ENCODE results near the gene ACER3.
"Not testable (repeated sequence)": the region's sequence is repeated elsewhere in the genome, so short reads cannot be mapped to it uniquely, and the experiment has no call there.

ACER3 gene

DNA sequence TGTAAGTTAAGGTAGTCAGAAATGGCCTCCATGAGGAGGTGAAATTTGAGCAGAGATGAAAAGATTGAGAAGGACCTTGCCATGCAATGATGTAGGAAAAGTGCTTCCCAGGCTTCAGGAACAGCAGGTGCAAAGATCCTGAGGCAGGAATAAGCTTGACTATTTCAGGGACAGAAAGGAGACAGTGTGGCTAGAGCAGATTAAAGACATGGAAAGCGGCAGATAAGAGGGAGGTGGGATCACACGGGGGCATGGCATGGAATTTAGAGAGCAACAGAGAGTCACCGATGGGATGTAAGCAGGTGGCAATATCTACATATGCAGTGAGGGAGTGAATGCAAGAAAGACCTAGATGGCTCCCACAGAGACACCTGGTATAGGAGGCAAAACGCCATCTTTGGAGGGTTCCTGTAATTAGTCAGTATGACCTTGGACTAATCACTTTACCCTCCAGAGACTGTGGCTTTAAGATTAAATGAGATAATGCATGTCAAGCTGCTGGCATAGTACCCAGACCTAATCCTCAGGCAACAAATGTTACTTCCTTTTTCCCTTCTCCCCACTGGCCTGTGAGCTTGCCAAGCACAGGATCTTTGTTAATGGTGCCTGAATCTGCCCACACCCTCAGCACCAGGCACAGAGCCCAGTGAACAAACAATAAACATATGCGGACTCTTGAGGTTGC, 24.6 kb upstream of the ACER3 start:
- FAIRE-seq (no peak), DNase-seq (ENCODE audit: insufficient read length, low spot score) (no peak)

DNA sequence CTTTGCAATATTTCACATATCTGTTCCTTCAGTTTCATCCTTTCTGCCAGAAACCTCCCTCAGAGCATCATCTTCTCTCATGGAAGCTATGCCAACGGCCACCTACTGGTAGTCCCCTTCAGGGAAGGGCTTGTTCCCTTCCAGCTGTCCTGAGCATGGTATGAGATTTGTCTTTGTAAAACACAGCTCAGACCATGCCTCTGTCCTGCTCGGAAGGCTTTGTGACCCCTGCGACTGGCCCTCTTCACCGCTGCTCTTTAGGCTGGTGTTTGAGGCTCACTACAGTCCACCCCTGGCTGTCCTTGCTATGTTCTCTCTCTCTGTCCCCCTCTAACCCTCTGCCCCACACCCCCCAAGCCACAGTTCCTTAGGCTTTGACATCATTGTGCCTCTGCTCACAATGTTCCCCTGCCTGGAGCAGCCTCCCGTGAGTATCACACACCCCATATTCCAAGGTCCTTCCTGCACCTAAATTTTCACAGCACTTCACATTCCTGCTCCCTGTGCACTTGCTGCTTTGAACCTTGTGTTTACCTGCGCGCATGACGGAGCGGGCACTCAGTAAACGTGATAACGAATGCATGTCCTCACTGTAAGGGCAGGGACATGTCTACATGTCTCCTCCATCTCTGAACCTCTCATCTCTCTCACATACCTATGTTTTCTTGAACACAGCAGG, 24.0 kb upstream of the ACER3 start:
- no peak for FAIRE-seq
- no peak for DNase-seq (ENCODE audit: insufficient read length, low spot score)

DNA sequence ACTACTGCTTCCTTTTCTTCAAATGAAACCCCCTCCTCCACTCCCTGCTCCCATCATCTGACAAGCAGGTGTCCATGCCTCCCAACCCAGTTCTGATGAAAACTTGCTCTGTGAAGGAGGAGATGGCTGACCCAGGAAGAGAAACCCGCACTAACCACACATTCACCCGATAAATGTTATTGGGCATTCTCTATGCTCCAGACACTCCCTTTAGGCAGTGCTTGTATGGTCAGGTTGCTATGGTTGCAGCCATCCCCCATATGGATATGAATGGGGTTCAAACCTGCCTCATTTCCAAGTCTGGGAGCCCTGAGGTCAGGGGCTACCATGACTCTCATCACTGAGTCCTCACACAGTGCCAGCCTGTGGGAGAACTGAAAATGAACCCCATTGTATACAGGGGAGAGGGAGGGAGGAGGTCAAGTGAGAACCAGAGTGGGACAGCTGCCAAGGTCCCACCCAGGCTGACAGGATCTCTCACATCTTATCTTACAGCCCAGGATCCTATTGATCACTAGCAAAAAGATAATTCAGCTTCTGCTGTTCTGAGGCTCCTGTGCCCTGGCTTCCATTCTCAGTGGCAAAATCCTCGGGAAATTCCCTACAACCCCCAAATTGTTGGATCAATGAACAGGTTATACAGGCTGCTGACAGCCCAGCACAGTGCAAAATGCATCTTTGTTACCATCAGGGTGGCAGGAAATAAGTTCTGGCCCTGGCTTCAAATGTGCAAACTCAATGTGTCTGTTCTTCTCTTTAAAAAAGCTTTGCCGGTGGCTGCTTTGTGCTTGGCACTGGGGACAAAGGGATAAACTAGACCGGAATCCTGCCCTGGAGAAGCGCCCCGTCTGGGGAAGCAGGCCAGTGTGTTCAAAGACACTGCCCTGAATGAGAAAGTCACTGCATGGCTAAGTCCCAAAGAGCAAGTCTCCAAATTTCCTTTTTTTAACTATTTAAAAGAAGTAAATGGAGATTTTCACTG, 22.7 kb upstream of the ACER3 start:
- DNase-seq (ENCODE audit: insufficient read length, low spot score) (no peak), FAIRE-seq (no peak)

DNA sequence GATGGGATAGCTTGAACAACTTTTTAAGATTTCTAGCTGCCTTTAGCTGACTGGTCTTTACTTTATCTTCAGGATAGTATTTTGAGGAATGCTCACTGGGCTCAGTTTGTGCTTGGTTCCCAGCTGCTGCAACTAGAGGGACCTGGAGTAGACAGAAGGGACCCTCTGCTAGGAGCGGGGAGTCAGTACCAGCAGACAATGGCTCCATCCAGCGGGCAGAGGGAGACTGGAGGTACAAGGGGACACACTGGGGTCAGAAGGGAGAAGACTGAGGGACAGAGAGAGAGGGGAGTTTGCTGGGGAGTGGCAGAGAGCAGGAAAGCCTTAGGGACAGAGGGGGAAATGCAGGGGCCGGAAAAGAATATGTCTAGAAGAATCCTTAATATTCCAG, 22.0 kb upstream of the ACER3 start:
- FAIRE-seq (no peak), DNase-seq (ENCODE audit: insufficient read length, low spot score) (no peak)

DNA sequence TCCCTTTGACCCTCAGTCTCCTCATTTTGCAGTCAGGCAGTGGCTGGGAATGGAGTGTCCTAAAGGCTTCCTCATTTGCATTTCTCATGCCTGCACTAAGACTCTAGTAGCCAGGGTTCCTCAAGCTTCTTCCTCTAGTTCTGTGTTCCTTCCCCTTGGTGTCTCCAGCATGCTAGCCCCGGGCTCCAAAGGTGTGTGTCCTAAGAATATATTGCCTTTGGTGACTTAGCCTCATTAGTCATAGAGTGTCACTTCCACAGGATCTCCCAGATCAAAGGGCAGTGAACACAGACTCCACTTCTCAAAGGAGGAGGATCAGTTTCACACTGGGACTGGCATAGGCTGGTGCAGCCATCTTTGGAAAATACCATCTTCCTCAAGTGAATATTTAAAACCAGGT, 21.4 kb upstream of the ACER3 start:
- no peak for FAIRE-seq
- no peak for DNase-seq (ENCODE audit: insufficient read length, low spot score)

DNA sequence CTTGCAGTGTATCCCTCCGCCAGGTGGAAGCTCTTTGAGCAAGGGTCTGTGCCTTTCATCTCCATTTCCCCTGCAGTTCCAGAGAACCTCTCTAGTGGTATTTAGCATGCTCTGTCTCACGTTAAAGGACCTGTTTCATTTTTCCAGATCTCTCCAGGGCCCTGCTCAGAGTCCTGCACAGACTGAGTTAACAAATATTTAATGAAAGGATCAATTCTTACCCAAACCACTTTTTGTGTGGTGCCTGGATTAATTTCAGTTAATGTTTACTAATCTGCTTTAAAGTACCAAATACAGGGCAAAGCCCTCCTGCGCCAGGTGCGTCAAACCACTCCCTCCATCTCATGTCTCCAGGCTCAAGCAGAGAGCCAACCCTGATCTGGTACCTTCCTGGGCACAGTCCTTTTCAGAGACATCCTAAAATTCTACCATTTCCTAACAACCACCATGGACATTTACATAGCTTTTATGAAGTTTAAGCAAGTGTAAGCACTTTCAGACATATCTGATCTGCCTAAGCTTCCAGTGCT, 18.7 kb upstream of the ACER3 start:
- no peak for FAIRE-seq
- no peak for DNase-seq (ENCODE audit: insufficient read length, low spot score)

DNA sequence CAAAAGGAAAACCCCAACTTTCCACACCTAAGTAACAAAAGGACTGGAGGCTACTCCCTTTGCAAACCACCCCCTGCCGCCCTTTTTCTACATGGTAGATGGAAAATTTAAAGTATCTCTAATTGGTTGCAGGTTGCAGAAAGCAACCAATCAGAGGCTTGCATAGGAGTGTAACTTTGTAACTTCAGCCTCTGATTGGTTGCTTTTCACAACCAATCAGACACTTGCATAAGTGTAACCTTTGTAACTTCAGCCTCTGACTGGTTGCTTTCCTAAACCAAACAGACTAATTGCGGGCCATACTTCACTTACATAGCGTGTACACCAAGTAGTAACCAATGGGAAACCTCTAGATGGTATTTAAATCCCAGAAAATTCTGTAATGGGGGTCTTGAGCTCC, 16.8 kb upstream of the ACER3 start:
- FAIRE-seq = peak; percentile 33
- no peak for DNase-seq (ENCODE audit: insufficient read length, low spot score)

DNA sequence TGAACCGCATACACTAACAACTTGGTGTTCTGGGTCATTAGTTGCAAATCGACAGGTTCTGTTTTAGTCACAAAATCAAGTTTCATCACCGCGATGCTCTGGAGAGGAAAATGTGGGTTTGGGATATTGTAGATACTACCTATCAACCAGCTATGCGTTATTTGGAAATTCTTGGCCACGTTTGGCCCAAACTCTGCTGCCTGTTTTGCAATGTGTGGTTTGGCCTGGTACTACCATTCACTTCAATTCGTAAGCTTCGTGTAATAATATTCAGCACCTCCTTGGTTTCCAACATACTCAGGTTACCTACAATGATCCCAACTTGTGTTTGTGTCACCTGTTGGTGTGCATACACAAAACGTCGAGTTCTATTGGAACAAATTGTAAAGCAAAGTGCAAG, 16.2 kb upstream of the ACER3 start:
- FAIRE-seq = no peak

DNA sequence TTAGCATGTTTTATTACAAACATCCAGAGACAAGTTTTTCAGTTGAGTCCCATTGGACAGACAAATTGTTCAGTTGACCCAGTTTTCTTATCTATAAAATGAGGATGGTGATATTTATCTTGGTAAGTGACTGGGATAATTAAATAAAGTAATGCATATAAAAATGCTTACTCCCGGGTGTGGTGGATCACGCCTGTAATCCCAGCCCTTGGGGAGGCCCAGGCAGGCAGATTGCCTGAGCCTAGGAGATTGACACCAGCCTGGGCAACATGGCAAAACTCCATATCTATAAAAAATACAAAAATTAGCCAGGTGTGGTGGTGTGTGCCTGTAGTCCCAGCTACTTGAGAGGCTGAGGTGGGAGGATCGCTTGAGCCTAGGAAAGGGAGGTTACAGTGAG, 15.6 kb upstream of the ACER3 start:
- FAIRE-seq (no peak), DNase-seq (ENCODE audit: insufficient read length, low spot score) (no peak)

More for the DNA sequence above, 16.2 kb upstream of the ACER3 start:
- DNase-seq (ENCODE audit: insufficient read length, low spot score) = no peak

DNA sequence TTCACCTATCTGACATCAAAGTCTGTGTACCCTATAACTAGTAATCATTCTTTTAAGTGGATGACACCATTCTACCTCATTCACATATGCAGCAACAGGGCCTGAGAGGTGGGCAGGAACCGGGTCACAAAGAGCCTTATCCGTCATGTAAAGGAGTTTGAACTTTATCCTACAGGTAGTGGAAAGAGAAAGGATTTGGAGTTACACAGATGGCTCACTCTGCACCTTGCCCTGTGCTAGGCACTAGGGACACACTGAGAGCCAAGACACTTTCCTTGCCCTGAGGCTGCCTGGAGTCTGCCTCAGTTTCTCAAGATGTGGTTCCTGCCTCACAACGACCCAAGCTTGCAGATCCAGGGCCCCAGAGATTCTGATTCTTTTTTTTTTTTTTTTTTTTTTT, 14.3 kb upstream of the ACER3 start:
- FAIRE-seq = no peak
- DNase-seq (ENCODE audit: insufficient read length, low spot score) = no peak

DNA sequence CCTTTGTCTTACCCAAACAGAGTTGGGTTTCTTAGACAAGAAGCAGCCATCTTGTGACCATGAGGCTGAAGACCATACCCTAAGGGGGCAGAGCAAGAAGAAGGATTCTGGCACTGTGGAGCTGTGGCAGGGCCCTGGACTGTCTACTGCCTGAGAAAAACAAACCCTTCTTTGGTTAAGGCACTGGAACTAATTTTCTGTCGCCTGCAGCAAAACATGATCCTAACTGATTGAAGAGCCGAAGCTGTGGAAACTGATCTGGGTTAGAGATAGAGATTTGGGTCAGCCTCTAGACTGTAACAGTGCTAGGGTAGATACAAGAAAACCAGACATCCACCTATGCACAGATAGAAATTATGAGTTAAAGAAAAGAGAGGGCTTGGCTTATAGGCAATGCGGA, 11.3 kb upstream of the ACER3 start:
- FAIRE-seq (no peak), DNase-seq (ENCODE audit: insufficient read length, low spot score) (no peak)

DNA sequence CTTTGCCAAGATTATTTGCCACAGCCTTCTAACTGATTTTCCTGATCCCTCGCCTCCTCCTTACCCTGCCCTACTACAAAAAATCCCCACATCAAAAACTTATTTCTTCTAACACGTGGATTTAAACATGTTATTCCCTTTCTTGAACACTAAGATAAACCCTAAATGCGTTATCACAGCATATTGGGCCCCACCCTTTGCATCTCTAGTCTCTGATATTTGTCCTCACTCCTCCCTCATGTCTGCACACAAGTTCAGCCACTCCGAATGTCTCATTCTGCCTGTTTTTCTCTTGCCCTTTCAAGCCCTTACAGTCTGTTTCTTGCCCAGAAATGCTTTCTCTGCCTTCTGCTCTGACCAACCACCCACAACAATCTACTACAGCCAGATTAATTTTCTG, 10.6 kb upstream of the ACER3 start:
- DNase-seq (ENCODE audit: insufficient read length, low spot score) = no peak
- no peak for FAIRE-seq

DNA sequence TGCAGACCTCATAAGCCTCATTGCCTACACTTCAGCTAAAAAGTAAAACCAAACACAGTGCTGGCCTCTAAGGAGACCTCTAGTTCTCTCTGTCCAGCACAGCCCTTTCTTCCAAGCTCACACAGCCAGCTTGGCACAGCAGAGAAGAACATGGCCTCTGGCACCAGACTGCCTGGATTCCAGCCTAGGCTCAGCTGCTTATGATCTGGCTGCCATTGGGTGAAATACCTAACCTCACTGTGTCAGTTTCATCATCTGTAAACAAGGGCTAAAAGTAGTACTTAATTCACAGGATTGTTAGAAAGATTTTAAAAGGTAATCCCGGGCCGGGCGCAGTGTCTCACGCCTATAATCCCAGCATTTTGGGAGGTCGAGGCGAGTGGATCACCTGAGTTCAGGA, 9.9 kb upstream of the ACER3 start:
- DNase-seq (ENCODE audit: insufficient read length, low spot score) (no peak), FAIRE-seq (no peak)

DNA sequence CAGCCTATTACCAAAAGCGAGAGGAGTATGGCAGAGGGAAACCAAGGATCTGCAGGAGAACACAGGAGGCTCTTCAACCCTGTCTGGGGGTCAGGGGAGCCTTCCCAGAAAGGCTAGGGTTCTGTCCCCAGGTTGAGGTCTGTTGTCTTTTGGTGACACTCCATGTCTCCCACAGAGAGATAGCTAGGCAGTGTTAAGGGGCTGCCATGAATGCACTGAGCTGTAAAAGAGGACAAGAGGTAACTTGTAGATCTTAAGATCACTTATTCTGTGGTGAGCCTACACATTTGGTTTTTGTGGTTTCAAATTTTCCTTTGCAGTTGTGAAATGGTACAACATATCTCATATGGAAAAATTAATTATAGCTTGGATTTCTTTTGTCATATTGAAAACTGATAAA, 6.0 kb upstream of the ACER3 start:
- DNase-seq (ENCODE audit: insufficient read length, low spot score) (no peak), FAIRE-seq (no peak)

DNA sequence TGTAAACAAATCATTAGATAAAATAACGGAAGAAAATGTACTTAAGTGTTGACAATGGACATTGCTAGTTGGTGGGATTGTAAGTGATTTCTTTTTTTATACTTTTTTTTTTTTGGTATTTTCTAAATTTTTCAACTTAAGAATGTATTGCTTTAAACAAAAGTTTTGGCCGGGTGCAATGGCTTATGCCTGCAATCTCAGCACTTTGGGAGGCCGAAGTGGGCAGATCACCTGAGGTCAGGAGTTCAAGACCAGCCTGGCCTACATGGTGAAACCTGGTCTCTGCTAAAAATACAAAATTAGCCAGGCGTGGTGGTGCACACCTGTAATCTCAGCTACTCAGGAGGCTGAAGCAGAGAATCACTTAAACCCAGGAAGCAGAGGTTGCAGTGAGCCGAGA, 5.0 kb upstream of the ACER3 start:
- DNase-seq (ENCODE audit: insufficient read length, low spot score); FAIRE-seq: not testable (repeated sequence)

DNA sequence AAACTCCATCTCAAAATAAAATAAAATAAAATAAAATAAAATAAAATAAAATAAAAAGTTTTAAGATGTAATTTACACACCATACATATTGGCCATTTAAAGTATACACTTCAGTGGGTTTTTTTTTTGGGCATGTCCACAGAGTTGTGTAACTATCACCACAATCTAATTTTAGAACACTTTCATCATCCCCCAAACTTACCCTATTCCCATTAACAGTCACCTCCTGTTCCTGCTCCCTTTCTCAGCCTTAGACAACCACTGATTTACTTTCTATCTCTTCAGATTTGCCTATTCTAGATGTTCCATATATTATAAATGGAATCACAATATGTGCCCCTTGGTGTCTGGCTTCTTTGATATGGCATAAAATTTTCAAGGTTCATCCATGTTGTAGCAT, 4.6 kb upstream of the ACER3 start:
- FAIRE-seq = no peak
- no peak for DNase-seq (ENCODE audit: insufficient read length, low spot score)

DNA sequence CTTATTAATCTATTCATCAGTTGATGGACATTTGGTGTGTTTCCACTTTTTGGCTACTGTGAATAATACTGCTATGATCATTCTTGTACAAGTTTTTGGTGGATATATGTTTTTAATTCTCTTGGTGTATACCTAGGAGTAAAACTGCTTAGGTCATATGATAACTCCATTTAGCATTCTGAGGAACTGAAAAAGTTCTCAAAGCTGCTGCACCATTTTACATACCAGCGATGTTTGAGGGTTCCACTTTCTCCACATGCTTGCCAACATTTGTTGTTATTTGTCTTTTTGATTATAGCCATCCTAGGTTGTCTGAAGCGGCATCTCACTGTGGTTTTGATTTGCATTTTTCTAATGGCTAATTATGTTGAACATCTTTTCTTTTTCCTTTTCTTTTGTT, 4.1 kb upstream of the ACER3 start:
- no peak for DNase-seq (ENCODE audit: insufficient read length, low spot score)
- FAIRE-seq = peak; percentile 28

DNA sequence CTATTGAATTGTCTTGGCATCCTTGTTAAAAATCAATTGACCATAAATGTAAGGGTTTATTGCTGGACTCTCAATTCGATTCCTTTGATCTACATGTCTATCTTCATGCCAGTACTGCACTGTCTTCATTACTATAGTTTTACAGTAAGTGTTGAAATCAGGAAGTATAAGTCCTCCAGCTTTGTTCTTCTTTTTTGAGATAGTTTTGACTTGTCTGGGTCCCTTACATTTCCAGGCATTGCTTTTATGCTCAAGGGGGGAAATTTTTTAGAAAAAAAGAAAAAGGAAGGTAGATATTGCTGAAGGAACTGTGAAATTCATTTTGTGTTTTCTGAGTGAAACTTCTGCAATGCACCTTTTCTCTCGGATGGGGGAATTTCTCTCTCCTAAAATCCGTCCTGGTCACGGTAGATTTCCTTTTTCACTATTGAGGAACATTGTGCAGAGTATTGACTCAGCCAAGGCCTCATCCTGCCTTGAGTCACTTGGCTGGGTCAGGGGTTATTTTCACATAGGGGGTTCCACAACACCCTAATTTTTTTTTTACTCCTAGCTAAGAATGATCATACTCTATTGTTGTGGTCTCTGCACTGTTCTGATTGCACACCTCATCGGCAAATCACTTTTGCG, 2.8 kb upstream of the ACER3 start:
- no peak for DNase-seq (ENCODE audit: insufficient read length, low spot score)
- no peak for FAIRE-seq

DNA sequence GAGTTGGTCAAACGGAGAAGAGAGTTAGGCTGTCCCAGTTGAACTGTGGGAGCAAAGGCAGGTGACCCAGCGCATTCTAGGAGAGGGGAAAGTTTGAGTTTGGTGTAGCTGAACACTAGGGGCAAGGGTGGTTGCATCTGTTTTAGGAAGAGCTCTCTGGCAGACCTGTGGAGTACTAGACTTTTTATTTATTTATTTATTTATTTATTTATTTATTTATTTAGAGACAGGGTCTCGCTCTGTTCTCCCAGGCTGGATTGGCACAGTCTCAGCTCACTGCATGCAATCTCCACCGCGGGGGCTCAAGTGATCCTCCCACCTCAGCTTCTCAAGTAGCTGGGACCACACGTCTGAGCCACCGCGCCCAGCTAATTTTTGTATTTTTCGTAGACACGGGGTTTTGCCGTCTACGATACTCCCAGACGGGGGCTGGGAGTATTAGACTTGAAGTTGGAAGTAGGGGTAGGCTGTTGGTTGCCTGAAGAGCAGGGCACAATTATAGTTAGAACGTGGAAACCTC, 950 bp upstream of the ACER3 start:
- no peak for DNase-seq (ENCODE audit: insufficient read length, low spot score)
- FAIRE-seq = no peak

DNA sequence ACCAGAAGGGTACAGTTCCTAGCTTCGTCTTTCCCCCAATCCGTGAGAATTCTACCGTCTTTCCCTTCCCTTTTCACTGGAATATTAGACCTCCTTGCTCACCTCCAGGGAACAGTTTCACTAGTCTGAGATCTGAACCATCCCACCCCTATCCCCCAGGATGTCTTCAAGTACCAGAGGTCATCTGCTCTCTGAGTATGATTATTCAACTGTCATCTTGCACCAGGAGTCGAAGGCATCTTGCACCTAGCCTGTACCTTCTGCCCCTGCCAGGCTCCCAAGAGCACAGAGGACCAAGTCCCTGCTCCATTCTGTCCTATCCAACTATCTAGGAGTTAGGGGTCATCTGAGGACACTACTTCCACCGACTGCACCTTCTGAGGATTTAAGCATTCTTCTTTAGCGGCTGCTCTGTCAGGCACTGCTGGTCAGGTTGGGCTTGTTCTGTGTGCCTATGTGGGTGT, 804 bp downstream of the ACER3 start:
- peak; percentile 33 for FAIRE-seq
- no peak for DNase-seq (ENCODE audit: insufficient read length, low spot score)
